K562 (cell line): Measurements from ENCODE around the gene HIP1R. TPM values are rescaled to one million over a fixed set of nuclear protein-coding genes. Genes with fewer than 3 reads are reported as not detected.

Experiments used
- ATAC-seq: fragments of 200-7000 bp; cut with Tn5 transposase; 3 replicates; pipeline ENCODE4 v1.9.1; 2020; ENCODE audit warnings: moderate library complexity
- BruUV-seq: library from RNA; stranded (reverse); fragments of 400-500 nt; replicated peaks from 2 replicates; lab custom pipeline; 2021; lab: Mats Ljungman, UMichigan
- CTCF ChIA-PET: fragments of 300-600 bp; formaldehyde crosslinking; extraction: SDS; loops from one replicate; lab custom pipeline; 2021; ENCODE audit warnings: low intra/inter-chr PET ratio; lab: Yijun Ruan, JAX
- POLR2A ChIA-PET: fragments of 300-600, 350-650 bp; sonication (Branson Sonifier 250); formaldehyde crosslinking; extraction: SDS; loops from one replicate; lab custom pipeline; 2021; ENCODE audit warnings: antibody characterized with exemption, inconsistent platforms; lab: Yijun Ruan, JAX
- DNase-seq, 4 experiments: peaks; one replicate each; pipeline versions ENCODE4 v3.0.0 to v3.0.0-alpha.2; 2011 to 2018; ENCODE audit warnings: low spot score in 3 of 4, mixed read lengths in 3 of 4; ENCODE audit errors: extremely low read depth in 1 of 4
- FAIRE-seq: peaks from 2 replicates; lab custom pipeline; 2011; peaks lifted over from hg19 to GRCh38; lab: Jason Lieb, UNC
- H2AFZ ChIP-seq: 2 replicates; pipeline ENCODE4 v1.6.0; 2011; ENCODE audit warnings: low read depth, low read length, control low read depth, inconsistent platforms
- H3K27ac ChIP-seq: fragments of 200-600 bp; 3 replicates; pipeline ENCODE4 v1.8.0; 2011; ENCODE audit warnings: low read depth, mild to moderate bottlenecking, control low read depth, inconsistent platforms, low read length, moderate library complexity, mixed read lengths; ENCODE audit errors: extremely low read depth
- H3K27me3 ChIP-seq, 2 experiments: fragments of 300-600 bp in 1 of 2; 2 replicates in 1 of 2; 3 replicates in 1 of 2; pipeline versions ENCODE4 v1.6.0 to v1.8.0; 2011; ENCODE audit warnings: inconsistent platforms in 2 of 2, low read length in 2 of 2, mild to moderate bottlenecking in 1 of 2, mixed read lengths in 1 of 2, moderate library complexity in 1 of 2; ENCODE audit not compliant: control insufficient read depth in 2 of 2, insufficient read depth in 2 of 2
- H3K36me3 ChIP-seq: fragments of 300-600 bp; 3 replicates; pipeline ENCODE4 v1.8.0; 2011; ENCODE audit warnings: mild to moderate bottlenecking, low read length, inconsistent platforms; ENCODE audit not compliant: control insufficient read depth, insufficient read depth
- H3K4me1 ChIP-seq, 2 experiments: fragments of 200-600 bp in 1 of 2; replicated peaks in 1 of 2; 2 replicates in 1 of 2; 3 replicates in 1 of 2; pipeline versions ENCODE4 v1.5.1 to v1.8.0; 2011; ENCODE audit warnings: inconsistent platforms in 2 of 2, low read length in 2 of 2, mild to moderate bottlenecking in 1 of 2, mixed read lengths in 1 of 2, moderate library complexity in 1 of 2; ENCODE audit not compliant: control insufficient read depth in 2 of 2, insufficient read depth in 2 of 2
- H3K4me2 ChIP-seq: 2 replicates; pipeline ENCODE4 v1.6.1; 2011; ENCODE audit warnings: low read length, control low read depth, inconsistent platforms, mixed read lengths; ENCODE audit not compliant: insufficient read depth
- H3K4me3 ChIP-seq: fragments of 200-600 bp; sonication (generic), shearing (Covaris generic); 2 replicates; pipeline ENCODE4 v1.5.1; 2016; ENCODE audit warnings: control low read depth, inconsistent platforms
- H3K79me2 ChIP-seq: fragments of 200-600 bp; 3 replicates; pipeline ENCODE4 v1.8.0; 2011; ENCODE audit warnings: low read length, inconsistent platforms; ENCODE audit not compliant: control insufficient read depth, insufficient read depth
- H3K9ac ChIP-seq, 2 experiments: 2 replicates each; pipeline versions ENCODE4 v1.6.0 to v1.6.1; 2011; ENCODE audit warnings: low read depth in 2 of 2, low read length in 2 of 2, control low read depth in 1 of 2, inconsistent platforms in 1 of 2, mild to moderate bottlenecking in 1 of 2, mixed read lengths in 1 of 2; ENCODE audit not compliant: insufficient read depth in 1 of 2
- H3K9me1 ChIP-seq: one replicate; pipeline ENCODE4 v1.6.0; 2011; ENCODE audit warnings: inconsistent platforms, mild to moderate bottlenecking, low read length, moderate library complexity; ENCODE audit not compliant: control insufficient read depth, insufficient read depth
- H3K9me3 ChIP-seq: replicated peaks from 2 replicates; pipeline ENCODE4 v1.5.1; 2011; ENCODE audit warnings: low read depth, low read length, inconsistent platforms; ENCODE audit not compliant: control insufficient read depth, insufficient read depth
- H4K20me1 ChIP-seq: replicated peaks from 2 replicates; pipeline ENCODE4 v1.6.1; 2011; ENCODE audit warnings: low read length, inconsistent platforms, mixed read lengths; ENCODE audit not compliant: control insufficient read depth, insufficient read depth
- ARID3B ChIP-seq: fragments of 250-450 bp; sonication (Bioruptor Pico); IDR thresholded peaks from 2 replicates; pipeline ENCODE4 v1.4.0; 2020; ENCODE audit warnings: borderline replicate concordance
- CGGBP1 ChIP-seq: fragments of 250-450 bp; sonication (Bioruptor Pico); IDR thresholded peaks from 2 replicates; pipeline ENCODE4 v1.9.0; 2021; ENCODE audit warnings: mild to moderate bottlenecking
- EGR1 ChIP-seq: fragments of 450-650 bp; conservative IDR thresholded peaks from 2 replicates; pipeline ENCODE4 v1.6.1; 2017; ENCODE audit warnings: mild to moderate bottlenecking
- FOS ChIP-seq: IDR thresholded peaks from 3 replicates; pipeline ENCODE4 v1.6.1; 2011; ENCODE audit not compliant: insufficient read length; ENCODE audit errors: extremely low read depth
- HMG20A ChIP-seq: fragments of 450-650 bp; formaldehyde crosslinking; conservative IDR thresholded peaks from 2 replicates; pipeline ENCODE4 v1.4.0; 2020; ENCODE audit warnings: mild to moderate bottlenecking, mixed read lengths
- ILF3 ChIP-seq: fragments of 450-650 bp; IDR thresholded peaks from 2 replicates; pipeline ENCODE4 v1.6.1; 2018; ENCODE audit warnings: antibody characterized with exemption, mild to moderate bottlenecking, moderate library complexity, borderline replicate concordance
- POLR2AphosphoS2 ChIP-seq: IDR thresholded peaks from 2 replicates; pipeline ENCODE4 v1.6.1; 2012; ENCODE audit warnings: low read length, improper control_type of control experiment
- POLR2G ChIP-seq: fragments of 200-400 bp; formaldehyde crosslinking; IDR thresholded peaks from 2 replicates; pipeline ENCODE4 v1.6.1; 2017; ENCODE audit warnings: low read depth, mild to moderate bottlenecking, antibody characterized with exemption, low read length, moderate library complexity
- RBM17 ChIP-seq: fragments of 200-400 bp; formaldehyde crosslinking; IDR thresholded peaks from 2 replicates; pipeline ENCODE4 v1.6.1; 2017; ENCODE audit warnings: low read depth, mild to moderate bottlenecking, low read length, borderline replicate concordance
- RHOXF2B ChIP-seq: fragments of 250-450 bp; sonication (Bioruptor Pico); conservative IDR thresholded peaks from 2 replicates; pipeline ENCODE4 v1.5.1; 2021
- TAF15 ChIP-seq: fragments of 200-400 bp; formaldehyde crosslinking; IDR thresholded peaks from 2 replicates; pipeline ENCODE4 v1.6.1; 2017; ENCODE audit warnings: mild to moderate bottlenecking, low read depth, low read length, moderate library complexity
- WGBS: fragments of 100-300 bp; shearing (Covaris generic); methylation state at CpG from one replicate; pipeline ENCODE4 v1.1.6; 2016; ENCODE audit warnings: low coverage, mixed read lengths; ENCODE audit not compliant: insufficient coverage; ENCODE audit errors: missing lambda C conversion rate; 5-methylcytosine and 5-hydroxymethylcytosine counted together
- in situ Hi-C: fragments of 300-500 bp; cut with MboI; formaldehyde crosslinking; loops from 4 replicates; pipeline ENCODE4 v1.15.0; 2018; ENCODE audit warnings: inconsistent platforms, mixed read lengths
- intact Hi-C: fragments of 100-400 bp; cut with micrococcal nuclease; formaldehyde crosslinking; loops from 2 replicates; pipeline ENCODE4 v1.14.2; 2022
- polyA plus RNA-seq, 8 experiments: library from polyadenylated mRNA; depleted of rRNA in 4 of 8; stranded (reverse) in 5 of 8; unstranded in 3 of 8; fragments of >200 nt; fragmentation: Nextera tagmentation in 2 of 8; fragmentation: Illumina TruSeq in 1 of 8; extraction: Ambion mirVana in 2 of 8; extraction: Trizol in 1 of 8; gene quantifications; 2 replicates each; pipeline versions ENCODE4 v1.2.1 to v1.2.3, GENCODE V29; 2011 to 2014; ENCODE audit warnings: inconsistent platforms in 1 of 8, missing spikeins in 1 of 8
- total RNA-seq, 7 experiments: library from RNA; depleted of rRNA in 6 of 7; stranded (reverse); fragments of >200 nt in 6 of 7; fragmentation: Illumina TruSeq in 2 of 7; extraction: Trizol in 2 of 7; gene quantifications; 2 replicates each; pipeline versions ENCODE4 v1.2.1 to v1.2.3, GENCODE V29; 2011 to 2021; ENCODE audit warnings: low replicate concordance in 1 of 7
- TF ChIP-seq, protein P1 (sequence below): fragments of 450-650 bp; formaldehyde crosslinking; IDR thresholded peaks from 2 replicates; pipeline ENCODE4 v1.4.0; 2022; ENCODE audit warnings: missing genetic modification characterization

Gene HIP1R
- total and polyA plus RNA-seq, 9 of the 15 experiments (the other 6 are each of a cell fraction or from before 2014, with no cell fraction given) = 0.15 to 31.0 (median 14.2) TPM

GRCh38 chr12:122861587-122861970 lies 26.3 kb downstream of the HIP1R start:
- CTCF ChIA-PET = no interaction called here
- H4K20me1 ChIP-seq = peaks cover 3% of the 10 kb centered on the region; the same call in 1 of the 2 replicates
- no peak for ATAC-seq
- TF ChIP-seq POLR2G (peak; percentile 40; the same call in 1 of the 2 replicates), POLR2AphosphoS2 (peak; percentile 12; the same call in 1 of the 2 replicates), ILF3 (no peak)
- TF ChIP-seq, all 486 proteins: peak for 2
- H3K9ac ChIP-seq = no peak overlapping the region; a peak in 1 of 4 replicates
- POLR2A ChIA-PET = interaction anchor here (1.1 to 1.4 kb wide), 2 partner anchors 10 to 397 kb away, joined by 3 to 6 read pairs; no protein-coding TSS in a partner anchor
- no peak overlapping the region for H3K4me2 ChIP-seq
- H2AFZ ChIP-seq = no peak overlapping the region
- H3K27ac ChIP-seq = no peak overlapping the region
- DNase-seq (no peak), FAIRE-seq (no peak)
- H3K4me3 ChIP-seq = no peak overlapping the region
- no peaks in the 10 kb centered on the region for H3K79me2 ChIP-seq
- H3K4me1 ChIP-seq = peaks cover 0 to 65% of the 10 kb centered on the region in 2 experiments; a peak in 2 of 5 replicates
- no peaks in the 10 kb centered on the region for H3K27me3 ChIP-seq
- peaks cover 32% of the 10 kb centered on the region; the same call in 2 of the 3 replicates for H3K36me3 ChIP-seq
- H3K9me1 ChIP-seq = no peaks in the 10 kb centered on the region
- intact Hi-C loops (loop anchor here (5.0 kb wide), 2 partner anchors 224 to 376 kb away; no protein-coding TSS in a partner anchor), in situ Hi-C loops (no loop called here)
- no TSS peak for BruUV-seq
- 84% methylated on average over 5 of the region's 5 CpGs for WGBS
- H3K9me3 ChIP-seq = no peaks in the 10 kb centered on the region

GRCh38 chr12:122862110-122862634 lies 26.9 kb downstream of the HIP1R start:
- FAIRE-seq = no peak
- intact Hi-C loops = loop anchor here (5.0 kb wide), 2 partner anchors 225 to 375 kb away; no protein-coding TSS in a partner anchor
- H3K27ac ChIP-seq = no peak overlapping the region
- DNase-seq = no peak
- H3K79me2 ChIP-seq = no peaks in the 10 kb centered on the region
- no peak overlapping the region for H3K4me3 ChIP-seq
- in situ Hi-C loops = no loop called here
- peak overlapping the region in 1 of 2 experiments; percentile 19; a peak in 1 of 4 replicates for H3K9ac ChIP-seq
- H3K9me3 ChIP-seq = no peaks in the 10 kb centered on the region
- H3K4me1 ChIP-seq = peaks cover 0 to 65% of the 10 kb centered on the region in 2 experiments; a peak in 2 of 5 replicates
- H3K4me2 ChIP-seq = no peak overlapping the region
- WGBS = 84% methylated on average over 15 of the region's 20 CpGs
- no peak overlapping the region for H2AFZ ChIP-seq
- H4K20me1 ChIP-seq = peaks cover 3% of the 10 kb centered on the region; the same call in 1 of the 2 replicates
- H3K27me3 ChIP-seq = no peaks in the 10 kb centered on the region
- CTCF ChIA-PET = no interaction called here
- no peaks in the 10 kb centered on the region for H3K9me1 ChIP-seq
- peaks cover 38% of the 10 kb centered on the region; the same call in 2 of the 3 replicates for H3K36me3 ChIP-seq
- POLR2A ChIA-PET = interaction anchor here (0.7 to 1.6 kb wide), 6 partner anchors 8 to 396 kb away, joined by 3 to 6 read pairs (median 4); partner anchors contain the start of gene DENR
- TSS peak; percentile 38 for BruUV-seq
- ATAC-seq = no peak
- TF ChIP-seq RBM17 = no peak
- no peak for TF ChIP-seq CGGBP1 (CRISPR knock-in tag)
- TF ChIP-seq EGR1 = no peak
- no peak for TF ChIP-seq TAF15
- no peak for TF ChIP-seq HMG20A
- TF ChIP-seq FOS = no peak
- TF ChIP-seq POLR2G = peak; percentile 5
- TF ChIP-seq ARID3B (CRISPR knock-in tag) = no peak
- TF ChIP-seq, protein P1, sequence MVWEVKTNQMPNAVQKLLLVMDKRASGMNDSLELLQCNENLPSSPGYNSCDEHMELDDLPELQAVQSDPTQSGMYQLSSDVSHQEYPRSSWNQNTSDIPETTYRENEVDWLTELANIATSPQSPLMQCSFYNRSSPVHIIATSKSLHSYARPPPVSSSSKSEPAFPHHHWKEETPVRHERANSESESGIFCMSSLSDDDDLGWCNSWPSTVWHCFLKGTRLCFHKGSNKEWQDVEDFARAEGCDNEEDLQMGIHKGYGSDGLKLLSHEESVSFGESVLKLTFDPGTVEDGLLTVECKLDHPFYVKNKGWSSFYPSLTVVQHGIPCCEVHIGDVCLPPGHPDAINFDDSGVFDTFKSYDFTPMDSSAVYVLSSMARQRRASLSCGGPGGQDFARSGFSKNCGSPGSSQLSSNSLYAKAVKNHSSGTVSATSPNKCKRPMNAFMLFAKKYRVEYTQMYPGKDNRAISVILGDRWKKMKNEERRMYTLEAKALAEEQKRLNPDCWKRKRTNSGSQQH (CRISPR knock-in tag) = no peak
- TF ChIP-seq RHOXF2B (CRISPR knock-in tag) = no peak
